ENCODE results near the gene TPSD1. TPM values are rescaled to one million over a fixed set of nuclear protein-coding genes. Genes with fewer than 3 reads are reported as not detected.

Gene TPSD1
- total and polyA plus RNA-seq, 9 of the 15 experiments (the other 6 are each of a cell fraction or from before 2014, with no cell fraction given): not detected

DNA sequence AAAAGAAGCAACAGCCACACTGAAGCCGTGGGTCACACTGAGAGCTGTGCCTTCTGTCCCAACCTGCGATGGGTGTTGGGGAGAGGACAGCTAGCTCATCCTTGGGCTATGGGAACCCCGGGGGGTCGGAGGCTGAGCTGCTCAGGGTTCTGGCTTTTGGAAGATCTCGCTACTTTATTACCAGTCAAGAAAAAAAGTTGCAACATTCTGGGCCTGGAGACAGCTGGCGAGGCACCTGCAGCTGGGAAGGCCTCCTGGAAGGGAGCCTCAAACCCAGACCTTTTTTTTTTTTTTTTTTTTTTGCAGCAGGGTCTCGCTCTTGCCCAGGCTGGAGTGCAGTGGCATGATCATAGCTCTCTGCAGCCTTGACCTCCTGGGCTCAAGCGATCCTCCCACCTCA lies 24.9 kb downstream of the TPSD1 start:
- no TSS peak for BruUV-seq (replicated peaks)
- POLR2A ChIA-PET: interaction anchor here (1.4 kb wide), 1 partner anchor 9 kb away, joined by 3 read pairs; no protein-coding TSS in a partner anchor
- Histone ChIP-seq H3K4me2 (ENCODE audit: insufficient read depth, low read length) (no peak overlapping the region), H3K36me3 (ENCODE audit: control insufficient read depth, insufficient read depth, low read length) (no peaks in the 10 kb centered on the region), H4K20me1 (replicated peaks; ENCODE audit: control insufficient read depth, insufficient read depth, low read length) (0 out of 2 replicates have a peak, but pooled peaks cover 3% of the 10 kb centered on the region), H3K9me1 (ENCODE audit: control insufficient read depth, insufficient read depth, low read length) (no peaks in the 10 kb centered on the region), H3K9me3 (replicated peaks; ENCODE audit: control insufficient read depth, insufficient read depth, low read depth, low read length) (no peaks in the 10 kb centered on the region), H3K79me2 (ENCODE audit: control insufficient read depth, insufficient read depth, low read length) (no peaks in the 10 kb centered on the region), H3K4me3 (no peak overlapping the region), H2AFZ (ENCODE audit: low read depth, low read length) (no peak overlapping the region), H3K27me3 (ENCODE audit: control insufficient read depth in 2 of 2, insufficient read depth in 2 of 2, low read length in 2 of 2) (peaks cover 28 to 71% of the 10 kb centered on the region in 2 experiments; a peak in 4 of 5 replicates), H3K27ac (ENCODE audit: extremely low read depth, low read depth, low read length) (no peak overlapping the region), H3K4me1 (replicated peaks in 1 of 2; ENCODE audit: control insufficient read depth in 2 of 2, insufficient read depth in 2 of 2, low read length in 2 of 2) (peaks cover 0 to 67% of the 10 kb centered on the region in 2 experiments; a peak in 3 of 5 replicates), H3K9ac (ENCODE audit: insufficient read depth in 1 of 2, low read depth in 2 of 2, low read length in 2 of 2) (no peak overlapping the region)
- WGBS (ENCODE audit: insufficient coverage, low coverage, missing lambda C conversion rate): 12% methylated on average over 8 of the region's 8 CpGs
- TF ChIP-seq ZNF175 (CRISPR knock-in tag; IDR thresholded peaks at IDR 0.05; ENCODE audit: low read depth): no peak
- TF ChIP-seq LEF1 (IDR thresholded peaks at IDR 0.05): no peak
- TF ChIP-seq RBM25 (IDR thresholded peaks at IDR 0.05; ENCODE audit: low read depth, low read length, severe bottlenecking): no peak
- TF ChIP-seq, protein P1, sequence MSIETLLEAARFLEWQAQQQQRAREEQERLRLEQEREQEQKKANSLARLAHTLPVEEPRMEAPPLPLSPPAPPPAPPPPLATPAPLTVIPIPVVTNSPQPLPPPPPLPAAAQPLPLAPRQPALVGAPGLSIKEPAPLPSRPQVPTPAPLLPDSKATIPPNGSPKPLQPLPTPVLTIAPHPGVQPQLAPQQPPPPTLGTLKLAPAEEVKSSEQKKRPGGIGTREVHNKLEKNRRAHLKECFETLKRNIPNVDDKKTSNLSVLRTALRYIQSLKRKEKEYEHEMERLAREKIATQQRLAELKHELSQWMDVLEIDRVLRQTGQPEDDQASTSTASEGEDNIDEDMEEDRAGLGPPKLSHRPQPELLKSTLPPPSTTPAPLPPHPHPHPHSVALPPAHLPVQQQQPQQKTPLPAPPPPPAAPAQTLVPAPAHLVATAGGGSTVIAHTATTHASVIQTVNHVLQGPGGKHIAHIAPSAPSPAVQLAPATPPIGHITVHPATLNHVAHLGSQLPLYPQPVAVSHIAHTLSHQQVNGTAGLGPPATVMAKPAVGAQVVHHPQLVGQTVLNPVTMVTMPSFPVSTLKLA (conservative IDR thresholded peaks at IDR 0.05): no peak
- TF ChIP-seq MEF2D (tag; conservative IDR thresholded peaks at IDR 0.05; ENCODE audit: low read depth): no peak
- no peak for TF ChIP-seq ETV6 (IDR thresholded peaks at IDR 0.05; ENCODE audit: borderline replicate concordance in 1 of 2, low read depth in 2 of 2, low read length in 1 of 2)
- no peak for TF ChIP-seq ETV6 (CRISPR knock-in tag; IDR thresholded peaks at IDR 0.05; ENCODE audit: borderline replicate concordance)
- in situ Hi-C loops (cut with MboI): no loop called here
- DNase-seq (ENCODE audit: extremely low read depth in 1 of 4, low spot score in 3 of 4) (no peak), ATAC-seq (no peak), FAIRE-seq (no peak)
- intact Hi-C loops (cut with micrococcal nuclease): no loop called here
- CTCF ChIA-PET (ENCODE audit: low intra/inter-chr PET ratio): interaction anchor here (1.6 kb wide), 1 partner anchor 21 kb away, joined by 4 read pairs; no protein-coding TSS in a partner anchor
